H1 (cell line): ENCODE measurements around the gene LSR.

Source experiments
- CTCF ChIP-seq, 3 experiments: IDR thresholded peaks; 1 replicate in 2 of 3; 2 replicates in 1 of 3; pipeline versions ENCODE4 v1.5.1 to v1.6.1; 2011; ENCODE audit warnings: low read length in 3 of 3, mild to moderate bottlenecking in 3 of 3, inconsistent platforms in 2 of 3, low read depth in 1 of 3, moderate library complexity in 1 of 3; ENCODE audit not compliant: insufficient read depth in 1 of 3; ENCODE audit errors: control extremely low read depth in 1 of 3
- SP1 ChIP-seq: IDR thresholded peaks from 2 replicates; pipeline ENCODE4 v1.6.1; 2011; ENCODE audit warnings: low read depth, low read length

GRCh38 chr19:35273686-35274259 is 25.0 kb downstream of the LSR start:
- TF ChIP-seq SP1 (no peak), CTCF (IDR thresholded peaks at IDR 0.05; ENCODE audit: control extremely low read depth in 1 of 3, insufficient read depth in 1 of 3, low read depth in 1 of 3, low read length in 3 of 3) (no peak)
